K562 (cell line): ENCODE data around the gene RFX7. TPM values are rescaled to one million over a fixed set of nuclear protein-coding genes. Genes with fewer than 3 reads are reported as not detected.

ENCODE experiments used
- CHD1 ChIP-seq: fragments of 200-600 bp; sonication (generic); IDR thresholded peaks from one replicate; pipeline ENCODE4 v1.6.1; 2012; ENCODE audit warnings: mild to moderate bottlenecking, moderate library complexity, low read length, inconsistent platforms
- CTBP1 ChIP-seq: fragments of 450-650 bp; IDR thresholded peaks from 2 replicates; pipeline ENCODE4 v1.6.1; 2016; ENCODE audit warnings: borderline replicate concordance
- DNMT1 ChIP-seq: fragments of 450-650 bp; IDR thresholded peaks from 2 replicates; pipeline ENCODE4 v1.6.1; 2016; ENCODE audit warnings: antibody characterized with exemption, mild to moderate bottlenecking
- GABPA ChIP-seq: fragments of 200-800 bp; sonication (Bioruptor generic); conservative IDR thresholded peaks from 2 replicates; pipeline ENCODE4 v1.6.1; 2016; ENCODE audit warnings: low read depth, missing genetic modification characterization, missing compliant biosample characterization
- GATAD2B ChIP-seq: fragments of 450-650 bp; IDR thresholded peaks from 2 replicates; pipeline ENCODE4 v1.6.1; 2017; ENCODE audit warnings: mild to moderate bottlenecking, borderline replicate concordance
- PHB ChIP-seq: fragments of 250-450 bp; sonication (Bioruptor Pico); IDR thresholded peaks from 2 replicates; pipeline ENCODE4 v1.5.0; 2021
- POLR3G ChIP-seq: IDR thresholded peaks from 2 replicates; pipeline ENCODE4 v1.6.1; 2011; ENCODE audit not compliant: insufficient read length, insufficient replicate concordance; ENCODE audit errors: extremely low read depth
- PRMT5 ChIP-seq: sonication (generic); formaldehyde crosslinking; IDR thresholded peaks from 2 replicates; pipeline ENCODE4 v1.5.0; 2020; ENCODE audit warnings: missing genetic modification reagents
- SMAD1 ChIP-seq: fragments of 150-350 bp; IDR thresholded peaks from 2 replicates; pipeline ENCODE4 v1.6.1; 2014; ENCODE audit warnings: low read length, low read depth; ENCODE audit not compliant: partially characterized antibody
- USF2 ChIP-seq: sonication (generic); formaldehyde crosslinking; IDR thresholded peaks from 2 replicates; pipeline ENCODE4 v1.5.0; 2020; ENCODE audit warnings: missing genetic modification reagents
- ZNF740 ChIP-seq, 3 experiments: fragments of 200-800 bp in 1 of 3; sonication (Bioruptor generic) in 1 of 3; sonication (generic) in 1 of 3; formaldehyde crosslinking in 1 of 3; IDR thresholded peaks; 2 replicates each; pipeline versions ENCODE4 v1.6.1 to v1.8.0; 2016 to 2022; ENCODE audit warnings: mild to moderate bottlenecking in 2 of 3, missing compliant biosample characterization in 2 of 3, missing genetic modification characterization in 2 of 3, missing genetic modification reagents in 1 of 3
- ZZZ3 ChIP-seq: fragments of 450-650 bp; IDR thresholded peaks from 2 replicates; pipeline ENCODE4 v1.6.1; 2016; ENCODE audit warnings: antibody characterized with exemption, mild to moderate bottlenecking, moderate library complexity
- polyA plus RNA-seq, 8 experiments: library from polyadenylated mRNA; depleted of rRNA in 4 of 8; stranded (reverse) in 5 of 8; unstranded in 3 of 8; fragments of >200 nt; fragmentation: Nextera tagmentation in 2 of 8; fragmentation: Illumina TruSeq in 1 of 8; extraction: Ambion mirVana in 2 of 8; extraction: Trizol in 1 of 8; gene quantifications; 2 replicates each; pipeline versions ENCODE4 v1.2.1 to v1.2.3, GENCODE V29; 2011 to 2014; ENCODE audit warnings: inconsistent platforms in 1 of 8, missing spikeins in 1 of 8
- total RNA-seq, 7 experiments: library from RNA; depleted of rRNA in 6 of 7; stranded (reverse); fragments of >200 nt in 6 of 7; fragmentation: Illumina TruSeq in 2 of 7; extraction: Trizol in 2 of 7; gene quantifications; 2 replicates each; pipeline versions ENCODE4 v1.2.1 to v1.2.3, GENCODE V29; 2011 to 2021; ENCODE audit warnings: low replicate concordance in 1 of 7
- TF ChIP-seq, protein P1 (sequence below), 3 experiments: fragments of 200-800 bp in 1 of 3; fragments of 250-450 bp in 1 of 3; fragments of 450-650 bp in 1 of 3; sonication (Bioruptor Pico) in 1 of 3; sonication (Bioruptor generic) in 1 of 3; formaldehyde crosslinking in 1 of 3; IDR thresholded peaks; 2 replicates each; pipeline versions ENCODE4 v1.6.1 to v1.8.0; 2016 to 2022; ENCODE audit warnings: mild to moderate bottlenecking in 2 of 3, missing genetic modification characterization in 2 of 3, missing compliant biosample characterization in 1 of 3, moderate library complexity in 1 of 3
- TF ChIP-seq, protein P2 (sequence below): fragments of 250-450 bp; sonication (Bioruptor Pico); IDR thresholded peaks from 2 replicates; pipeline ENCODE4 v1.4.0; 2020; ENCODE audit warnings: mild to moderate bottlenecking, moderate library complexity
- TF ChIP-seq, protein P3 (sequence below): fragments of 250-450 bp; sonication (Bioruptor Pico); IDR thresholded peaks from 2 replicates; pipeline ENCODE4 v1.5.0; 2021

RFX7 gene
- total and polyA plus RNA-seq, 9 of the 15 experiments (the other 6 are each of a cell fraction or from before 2014, with no cell fraction given): 2.4 to 17.9 (median 6.3) TPM

DNA sequence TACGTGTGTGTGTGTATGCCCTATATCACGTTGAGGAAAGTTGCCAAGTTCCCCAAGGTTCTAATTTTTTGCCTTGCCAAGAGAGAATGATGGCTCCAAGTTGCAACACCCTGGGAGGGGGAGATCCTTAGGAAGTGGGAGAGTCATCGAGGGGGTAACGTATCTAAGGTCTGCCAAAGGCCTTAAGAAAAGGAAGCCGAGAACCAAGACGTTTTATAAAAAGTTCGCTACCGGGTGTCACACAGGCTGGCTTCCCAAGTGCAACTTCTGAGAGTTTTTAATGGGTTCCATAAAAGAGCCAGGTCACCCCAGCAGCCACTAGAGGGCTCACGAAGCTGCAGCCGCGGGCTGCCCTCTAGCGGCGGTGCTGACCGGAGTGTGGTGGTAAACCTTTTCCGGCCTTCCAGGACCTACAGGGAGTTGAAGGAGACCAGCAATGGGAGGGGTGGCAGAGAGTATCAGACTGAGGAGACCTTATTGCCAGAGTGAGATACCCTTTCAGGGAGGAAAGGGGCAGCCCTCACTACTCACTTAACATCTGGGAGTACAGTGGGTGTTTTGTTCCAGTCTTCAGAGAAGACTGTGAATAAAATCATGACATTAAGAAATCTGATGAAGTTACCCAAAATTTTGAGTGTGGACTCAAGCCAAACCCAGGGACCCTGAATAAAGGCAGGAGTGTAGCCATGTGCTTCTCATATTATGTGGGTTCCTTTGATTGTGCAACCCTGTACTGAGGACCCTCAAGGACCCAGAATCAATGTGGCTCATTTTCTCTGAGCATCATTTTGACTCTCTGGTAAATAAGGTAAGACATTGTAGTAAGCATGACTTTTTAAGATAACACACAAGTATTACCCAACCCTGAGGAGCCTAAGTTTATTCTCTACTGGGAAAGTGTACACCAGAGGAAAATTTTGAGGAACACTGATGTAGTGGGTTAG, 2.5 kb upstream of the RFX7 start (continued):
- TF ChIP-seq, protein P1, sequence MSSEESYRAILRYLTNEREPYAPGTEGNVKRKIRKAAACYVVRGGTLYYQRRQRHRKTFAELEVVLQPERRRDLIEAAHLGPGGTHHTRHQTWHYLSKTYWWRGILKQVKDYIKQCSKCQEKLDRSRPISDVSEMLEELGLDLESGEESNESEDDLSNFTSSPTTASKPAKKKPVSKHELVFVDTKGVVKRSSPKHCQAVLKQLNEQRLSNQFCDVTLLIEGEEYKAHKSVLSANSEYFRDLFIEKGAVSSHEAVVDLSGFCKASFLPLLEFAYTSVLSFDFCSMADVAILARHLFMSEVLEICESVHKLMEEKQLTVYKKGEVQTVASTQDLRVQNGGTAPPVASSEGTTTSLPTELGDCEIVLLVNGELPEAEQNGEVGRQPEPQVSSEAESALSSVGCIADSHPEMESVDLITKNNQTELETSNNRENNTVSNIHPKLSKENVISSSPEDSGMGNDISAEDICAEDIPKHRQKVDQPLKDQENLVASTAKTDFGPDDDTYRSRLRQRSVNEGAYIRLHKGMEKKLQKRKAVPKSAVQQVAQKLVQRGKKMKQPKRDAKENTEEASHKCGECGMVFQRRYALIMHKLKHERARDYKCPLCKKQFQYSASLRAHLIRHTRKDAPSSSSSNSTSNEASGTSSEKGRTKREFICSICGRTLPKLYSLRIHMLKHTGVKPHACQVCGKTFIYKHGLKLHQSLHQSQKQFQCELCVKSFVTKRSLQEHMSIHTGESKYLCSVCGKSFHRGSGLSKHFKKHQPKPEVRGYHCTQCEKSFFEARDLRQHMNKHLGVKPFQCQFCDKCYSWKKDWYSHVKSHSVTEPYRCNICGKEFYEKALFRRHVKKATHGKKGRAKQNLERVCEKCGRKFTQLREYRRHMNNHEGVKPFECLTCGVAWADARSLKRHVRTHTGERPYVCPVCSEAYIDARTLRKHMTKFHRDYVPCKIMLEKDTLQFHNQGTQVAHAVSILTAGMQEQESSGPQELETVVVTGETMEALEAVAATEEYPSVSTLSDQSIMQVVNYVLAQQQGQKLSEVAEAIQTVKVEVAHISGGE (CRISPR knock-in tag; IDR thresholded peaks at IDR 0.05): peak; percentile 89 to 98 (median 96); a peak in 5 of 6 replicates
- no peak for TF ChIP-seq POLR3G
- TF ChIP-seq SMAD1: peak; percentile 32
- peak; percentile 48; the same call in 1 of the 2 replicates for TF ChIP-seq CTBP1
- TF ChIP-seq PRMT5 (CRISPR knock-in tag): no peak
- TF ChIP-seq, protein P2, sequence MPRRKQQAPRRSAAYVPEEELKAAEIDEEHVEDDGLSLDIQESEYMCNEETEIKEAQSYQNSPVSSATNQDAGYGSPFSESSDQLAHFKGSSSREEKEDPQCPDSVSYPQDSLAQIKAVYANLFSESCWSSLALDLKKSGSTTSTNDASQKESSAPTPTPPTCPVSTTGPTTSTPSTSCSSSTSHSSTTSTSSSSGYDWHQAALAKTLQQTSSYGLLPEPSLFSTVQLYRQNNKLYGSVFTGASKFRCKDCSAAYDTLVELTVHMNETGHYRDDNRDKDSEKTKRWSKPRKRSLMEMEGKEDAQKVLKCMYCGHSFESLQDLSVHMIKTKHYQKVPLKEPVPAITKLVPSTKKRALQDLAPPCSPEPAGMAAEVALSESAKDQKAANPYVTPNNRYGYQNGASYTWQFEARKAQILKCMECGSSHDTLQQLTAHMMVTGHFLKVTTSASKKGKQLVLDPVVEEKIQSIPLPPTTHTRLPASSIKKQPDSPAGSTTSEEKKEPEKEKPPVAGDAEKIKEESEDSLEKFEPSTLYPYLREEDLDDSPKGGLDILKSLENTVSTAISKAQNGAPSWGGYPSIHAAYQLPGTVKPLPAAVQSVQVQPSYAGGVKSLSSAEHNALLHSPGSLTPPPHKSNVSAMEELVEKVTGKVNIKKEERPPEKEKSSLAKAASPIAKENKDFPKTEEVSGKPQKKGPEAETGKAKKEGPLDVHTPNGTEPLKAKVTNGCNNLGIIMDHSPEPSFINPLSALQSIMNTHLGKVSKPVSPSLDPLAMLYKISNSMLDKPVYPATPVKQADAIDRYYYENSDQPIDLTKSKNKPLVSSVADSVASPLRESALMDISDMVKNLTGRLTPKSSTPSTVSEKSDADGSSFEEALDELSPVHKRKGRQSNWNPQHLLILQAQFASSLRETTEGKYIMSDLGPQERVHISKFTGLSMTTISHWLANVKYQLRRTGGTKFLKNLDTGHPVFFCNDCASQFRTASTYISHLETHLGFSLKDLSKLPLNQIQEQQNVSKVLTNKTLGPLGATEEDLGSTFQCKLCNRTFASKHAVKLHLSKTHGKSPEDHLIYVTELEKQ: no peak
- no peak for TF ChIP-seq ZZZ3
- TF ChIP-seq CHD1: no peak
- no peak for TF ChIP-seq PHB (CRISPR knock-in tag)
- no peak for TF ChIP-seq DNMT1
- TF ChIP-seq USF2 (CRISPR knock-in tag): no peak
- TF ChIP-seq ZNF740 (CRISPR knock-in tag; IDR thresholded peaks at IDR 0.05): peak; percentile 60; the same call in 1 of the 2 replicates
- TF ChIP-seq ZNF740 (tag; IDR thresholded peaks at IDR 0.05): no peak; a peak in 1 of 4 replicates
- TF ChIP-seq, protein P3, sequence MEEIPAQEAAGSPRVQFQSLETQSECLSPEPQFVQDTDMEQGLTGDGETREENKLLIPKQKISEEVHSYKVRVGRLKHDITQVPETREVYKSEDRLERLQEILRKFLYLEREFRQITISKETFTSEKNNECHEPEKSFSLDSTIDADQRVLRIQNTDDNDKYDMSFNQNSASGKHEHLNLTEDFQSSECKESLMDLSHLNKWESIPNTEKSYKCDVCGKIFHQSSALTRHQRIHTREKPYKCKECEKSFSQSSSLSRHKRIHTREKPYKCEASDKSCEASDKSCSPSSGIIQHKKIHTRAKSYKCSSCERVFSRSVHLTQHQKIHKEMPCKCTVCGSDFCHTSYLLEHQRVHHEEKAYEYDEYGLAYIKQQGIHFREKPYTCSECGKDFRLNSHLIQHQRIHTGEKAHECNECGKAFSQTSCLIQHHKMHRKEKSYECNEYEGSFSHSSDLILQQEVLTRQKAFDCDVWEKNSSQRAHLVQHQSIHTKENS (CRISPR knock-in tag): no peak
- peak; percentile 73 for TF ChIP-seq GATAD2B
- peak; percentile 87 for TF ChIP-seq GABPA (tag)
